Measurements from ENCODE around the gene HSPB1.
"Not testable (repeated sequence)": the region's sequence is repeated elsewhere in the genome, so short reads cannot be mapped to it uniquely, and the experiment has no call there.

The HSPB1 gene

DNA sequence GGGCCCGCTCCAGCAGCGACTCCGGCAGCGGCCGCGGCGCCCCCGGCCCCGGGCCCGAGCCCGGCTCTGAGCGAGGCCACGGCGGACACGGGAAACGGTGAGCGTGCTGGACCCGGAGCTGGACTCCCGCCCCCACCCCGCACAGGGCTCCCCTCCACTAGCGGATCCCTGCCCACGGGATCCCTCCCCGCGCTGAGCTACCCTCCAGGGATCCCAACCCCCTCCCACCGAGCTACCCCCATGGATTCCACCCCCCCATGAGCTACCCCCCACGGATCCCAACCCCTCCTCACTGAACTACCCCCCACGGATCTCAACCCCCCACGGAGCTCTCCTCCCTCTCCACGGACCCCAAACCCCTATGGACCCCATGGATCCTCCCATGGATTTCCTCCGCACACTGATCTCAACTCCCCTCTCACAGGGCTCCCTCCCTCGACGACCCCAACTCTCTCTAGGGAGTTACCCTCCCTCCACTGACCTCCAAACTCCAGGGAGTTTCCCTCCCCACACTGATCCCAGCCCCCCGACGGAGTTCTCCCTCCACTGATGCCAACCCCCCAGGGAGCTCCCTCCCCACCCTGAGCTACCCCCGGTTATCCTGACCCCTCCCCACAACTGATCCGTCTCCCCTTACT, 20.6 kb upstream of the HSPB1 start:
- DNase-seq, result no peak

DNA sequence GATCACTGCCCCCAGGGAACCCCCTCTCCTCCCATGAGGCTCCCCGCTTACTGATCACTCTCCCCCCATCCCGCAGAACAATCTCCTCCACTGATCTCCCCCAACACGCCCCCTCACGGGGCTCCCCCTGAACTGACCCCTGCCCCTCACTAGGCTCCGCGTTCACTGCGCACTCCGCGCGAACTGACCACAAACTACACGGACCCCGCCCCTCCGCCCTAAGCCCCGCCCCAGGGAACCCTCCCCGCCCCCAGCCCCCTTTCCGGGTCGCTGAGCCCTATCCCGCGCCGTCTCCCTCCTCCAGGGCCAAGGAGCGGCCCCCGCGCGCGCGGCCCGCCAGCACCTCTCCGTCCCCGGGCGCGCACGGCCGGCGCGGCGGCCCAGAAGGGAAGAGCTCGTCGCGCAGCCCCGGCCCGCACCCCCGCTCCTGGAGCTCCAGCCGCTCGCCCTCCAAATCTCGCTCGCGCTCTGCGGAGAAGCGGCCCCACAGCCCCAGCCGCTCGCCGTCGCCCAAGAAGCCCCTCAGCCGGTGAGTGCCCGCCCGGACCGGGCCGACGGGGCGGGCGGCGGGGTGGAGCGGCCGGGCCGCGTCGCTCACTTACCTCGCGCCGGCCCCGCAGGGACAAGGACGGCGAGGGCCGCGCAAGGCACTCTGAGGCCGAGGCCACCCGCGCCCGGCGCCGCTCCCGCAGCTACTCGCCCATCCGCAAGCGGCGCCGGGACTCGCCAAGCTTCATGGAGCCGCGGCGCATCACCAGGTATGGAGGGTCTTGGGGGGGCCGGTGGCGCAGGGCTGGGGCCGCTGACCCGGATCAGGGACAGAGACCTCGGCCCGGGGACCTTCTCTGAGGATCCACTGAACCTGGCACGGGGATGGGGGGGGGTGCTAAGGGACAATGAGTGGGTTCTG, 19.9 kb upstream of the HSPB1 start:
- no peak for DNase-seq

DNA sequence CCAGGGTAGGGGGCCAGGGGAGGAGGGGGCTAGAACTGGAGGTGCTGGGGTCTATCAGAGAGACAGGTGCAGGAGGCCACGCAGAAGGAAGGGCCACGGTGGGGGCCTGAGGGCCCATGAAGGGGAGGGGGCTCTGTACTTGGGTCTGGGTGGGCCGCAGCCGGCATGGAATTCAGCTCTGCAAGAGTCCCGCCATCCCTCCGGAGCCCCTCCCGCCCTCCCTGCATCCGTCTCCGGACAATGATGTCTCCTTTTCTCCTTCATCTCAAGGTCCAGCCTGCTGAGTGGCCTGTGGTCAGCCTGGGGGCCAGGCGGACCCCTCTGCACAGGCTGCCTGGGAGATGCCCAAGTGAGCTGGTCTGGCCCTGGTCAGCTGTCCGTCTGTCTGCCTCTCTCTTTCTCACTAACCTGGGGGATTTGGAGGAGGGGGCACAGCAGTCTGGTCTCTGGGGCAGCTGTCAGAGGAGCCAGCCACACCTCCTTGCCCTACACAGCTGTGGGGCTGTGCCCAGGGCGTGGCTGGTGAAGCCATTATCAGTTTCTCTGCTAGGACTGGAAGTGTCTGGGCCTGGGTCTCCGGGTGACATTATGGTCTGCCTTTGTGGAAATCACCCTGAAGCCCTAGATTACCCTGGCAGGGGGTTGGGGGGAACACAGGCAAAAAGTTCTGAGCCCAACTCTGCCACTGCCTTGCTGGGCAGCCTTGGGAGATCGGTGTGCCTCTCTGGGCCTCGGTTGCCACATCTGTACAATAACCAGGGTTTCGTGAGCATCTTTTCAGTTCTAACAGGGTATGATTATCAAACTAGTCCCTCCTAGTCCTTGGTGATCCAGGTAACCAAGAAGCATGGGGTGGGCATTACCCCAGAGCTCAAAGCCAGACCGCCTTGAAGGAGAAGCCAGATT, 19.0 kb upstream of the HSPB1 start:
- no peak for DNase-seq

DNA sequence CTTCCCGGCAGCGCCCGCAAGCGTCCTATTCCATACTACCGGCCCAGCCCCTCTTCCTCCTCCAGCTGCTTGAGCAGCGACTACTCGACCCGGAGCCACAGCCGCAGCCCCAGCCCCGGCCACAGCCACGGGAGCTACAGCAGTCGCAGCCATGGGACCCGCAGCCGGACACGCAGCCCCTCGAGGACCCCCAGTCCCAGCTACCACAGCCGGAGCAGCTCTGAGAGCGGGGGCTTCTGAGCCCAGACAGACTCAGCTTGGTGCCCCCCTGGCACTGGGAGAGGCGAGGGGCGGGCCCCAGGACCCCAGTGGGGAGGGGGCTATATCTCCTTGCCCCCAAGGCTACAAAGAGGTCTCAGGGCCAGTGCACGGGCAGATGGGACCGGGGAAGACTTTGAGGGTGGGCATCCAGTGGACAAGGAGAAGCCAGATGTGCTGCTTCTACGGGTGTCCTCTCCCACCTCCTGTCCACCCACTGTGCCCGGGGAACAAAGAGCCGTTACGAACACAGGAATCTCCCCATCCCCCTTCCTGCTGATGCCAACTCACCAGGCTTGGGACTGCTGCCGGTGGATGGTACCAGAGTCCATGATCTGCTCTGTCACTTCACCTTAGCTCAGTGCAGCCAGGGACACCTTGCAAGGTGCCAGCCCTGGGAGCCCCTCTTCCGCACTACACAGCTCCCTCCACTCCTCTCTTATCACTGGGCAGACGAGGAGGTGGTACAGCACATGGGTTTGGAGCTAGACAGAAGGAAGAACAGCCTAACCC, 16.7 kb upstream of the HSPB1 start:
- DNase-seq, result no peak

GRCh38 chr7:76286842-76287403, 15.6 kb upstream of the HSPB1 start:
- DNase-seq, result no peak

DNA sequence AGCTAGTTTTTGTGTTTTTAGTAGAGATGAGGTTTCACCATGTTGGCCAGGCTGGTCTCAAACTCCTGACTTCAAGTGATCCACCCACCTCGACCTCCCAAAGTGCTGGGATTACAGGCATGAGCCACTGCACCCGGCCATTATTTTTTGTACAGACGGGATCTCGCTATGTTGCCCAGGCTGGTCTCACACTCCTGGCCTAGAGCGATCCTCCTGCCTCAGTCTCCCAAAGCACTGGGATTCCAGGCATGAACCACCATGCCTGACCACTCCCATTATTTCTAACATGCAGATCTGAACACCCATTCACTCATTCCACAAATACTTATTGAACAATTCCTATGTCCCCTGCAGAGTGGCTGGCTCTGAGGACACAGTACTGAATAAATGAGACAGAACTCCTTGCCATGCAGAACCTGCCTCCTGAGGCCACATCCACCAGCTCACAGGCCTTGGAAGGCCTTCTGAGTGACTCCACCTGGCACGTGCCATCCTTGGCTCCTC, 11.6 kb upstream of the HSPB1 start:
- DNase-seq, result not testable (repeated sequence)

- peak; percentile 97 for DNase-seq
Measured at GRCh38 chr7:76291351-76292212, 10.9 kb upstream of the HSPB1 start.

GRCh38 chr7:76292213-76292573, 10.3 kb upstream of the HSPB1 start:
- DNase-seq, result no peak

DNA sequence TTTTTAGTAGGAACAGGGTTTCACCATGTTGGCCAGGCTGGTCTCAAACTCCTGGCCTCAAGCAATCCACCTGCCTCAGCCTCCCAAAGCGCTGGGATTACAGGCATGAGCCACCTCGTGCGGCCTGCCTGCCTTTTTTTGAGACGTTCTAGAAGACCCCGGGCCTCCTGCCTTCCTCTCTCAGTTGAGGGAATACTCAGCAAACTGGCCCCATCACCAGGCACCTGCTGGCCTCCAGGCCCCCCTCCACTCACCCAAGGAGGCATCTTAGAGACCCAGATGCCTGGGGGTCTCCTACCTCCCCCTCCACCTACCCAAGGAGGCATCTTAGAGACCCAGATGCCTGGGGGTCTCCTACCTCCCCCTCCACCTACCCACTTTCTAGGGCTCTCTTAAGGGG, 9.6 kb upstream of the HSPB1 start:
- DNase-seq, result not testable (repeated sequence)

GRCh38 chr7:76293407-76293901, 9.0 kb upstream of the HSPB1 start:
- DNase-seq, result no peak

DNA sequence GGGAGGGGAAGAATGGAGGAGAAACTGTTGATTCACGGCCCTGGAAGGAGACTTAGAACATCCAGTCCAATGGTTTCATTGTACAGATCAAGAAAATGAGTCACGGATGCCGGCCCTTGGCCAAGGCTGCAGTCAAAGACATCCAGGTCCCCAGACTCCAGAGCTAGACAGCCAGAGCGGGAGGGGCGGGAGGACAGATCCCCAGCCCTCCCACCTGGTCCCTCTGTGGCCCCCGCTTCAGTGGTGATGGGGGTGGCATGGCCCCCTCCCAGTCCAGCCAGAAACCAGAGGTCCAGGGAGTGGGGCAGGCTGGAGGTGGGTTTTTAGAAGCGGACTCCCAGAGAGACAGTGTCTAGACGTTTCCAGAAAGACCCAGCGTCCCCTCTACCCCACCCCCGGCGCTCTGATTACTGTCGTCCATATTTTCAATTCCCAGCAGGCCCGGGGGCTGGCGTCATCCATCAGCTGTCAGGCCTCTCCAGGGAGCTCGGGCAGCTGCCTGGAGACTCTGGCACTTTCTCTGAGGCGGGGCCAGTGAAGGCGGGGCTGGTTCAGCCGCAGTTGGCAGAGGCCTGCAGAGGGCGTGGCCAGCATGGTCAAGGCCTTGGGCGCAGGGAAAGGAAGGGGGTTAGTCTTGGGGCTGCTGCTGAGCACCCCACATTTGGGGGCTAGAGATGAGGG, 8.0 kb upstream of the HSPB1 start:
- peak; percentile 90 for DNase-seq

- DNase-seq, result no peak
Measured at GRCh38 chr7:76296743-76297740, 5.4 kb upstream of the HSPB1 start.

DNA sequence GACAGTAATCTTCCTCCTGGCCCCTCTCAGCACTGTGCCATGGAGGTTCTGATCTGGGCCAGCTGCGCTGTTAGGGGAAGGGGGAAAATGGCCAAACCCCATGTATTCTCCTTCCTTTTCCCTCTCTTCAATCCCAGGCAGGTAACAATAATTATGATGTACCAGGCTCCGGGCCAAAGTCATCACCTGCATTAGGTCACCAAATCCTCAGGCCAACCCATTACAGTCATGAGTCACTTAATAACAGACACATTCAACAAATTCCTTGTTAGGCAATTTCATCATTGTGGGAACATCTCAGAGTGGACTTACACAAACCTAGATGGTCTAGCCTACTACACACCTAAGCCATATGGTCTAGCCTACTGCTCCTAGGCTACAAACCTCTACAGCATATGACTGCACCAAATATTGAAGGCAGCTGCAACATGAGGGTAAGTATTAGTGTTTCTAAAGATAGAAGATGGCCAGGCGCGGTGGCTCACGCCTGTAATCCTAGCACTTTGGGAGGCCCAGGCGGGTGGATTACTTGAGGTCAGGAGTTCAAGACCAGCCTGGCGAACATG, 2.2 kb upstream of the HSPB1 start:
- DNase-seq, result no peak

- no peak for DNase-seq
Measured at GRCh38 chr7:76301000-76301399, 1.5 kb upstream of the HSPB1 start.

DNA sequence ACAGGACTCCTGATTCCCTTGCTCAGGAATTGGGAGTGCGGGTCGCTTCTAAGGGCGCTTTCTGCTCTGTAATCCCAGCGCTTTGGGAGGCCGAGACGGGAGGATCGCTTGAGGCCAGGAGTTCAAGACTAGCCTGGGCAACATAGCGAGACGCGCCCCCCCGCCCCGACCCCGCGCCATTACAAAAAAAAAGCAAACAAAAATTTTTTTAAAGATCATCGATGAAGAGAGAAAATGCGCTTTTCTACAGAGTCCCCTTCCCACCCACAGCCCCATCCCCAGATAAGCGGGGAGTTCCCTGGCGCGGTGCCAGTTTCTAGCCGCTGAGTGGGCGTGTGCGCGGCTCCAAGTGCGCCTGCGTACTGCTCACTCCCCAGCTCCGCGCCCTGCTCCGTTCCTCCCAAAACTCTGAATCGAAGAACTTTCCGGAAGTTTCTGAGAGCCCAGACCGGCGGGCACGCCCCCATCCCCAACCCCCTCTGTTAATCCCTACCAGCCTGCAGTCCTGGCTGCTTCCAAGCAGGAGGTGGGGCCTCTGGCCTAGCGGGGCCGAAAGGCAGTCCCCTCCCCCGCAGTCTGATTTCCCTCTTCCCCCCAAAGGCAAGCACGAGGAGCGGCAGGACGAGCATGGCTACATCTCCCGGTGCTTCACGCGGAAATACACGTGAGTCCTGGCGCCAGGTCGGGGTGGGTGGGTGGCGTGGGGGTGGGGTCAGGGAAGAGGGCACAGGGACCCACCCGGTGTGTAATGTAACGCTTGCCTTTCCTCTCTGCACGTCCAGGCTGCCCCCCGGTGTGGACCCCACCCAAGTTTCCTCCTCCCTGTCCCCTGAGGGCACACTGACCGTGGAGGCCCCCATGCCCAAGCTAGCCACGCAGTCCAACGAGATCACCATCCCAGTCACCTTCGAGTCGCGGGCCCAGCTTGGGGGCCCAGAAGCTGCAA, 1.0 kb downstream of the HSPB1 start:
- DNase-seq, result peak; percentile 77

DNA sequence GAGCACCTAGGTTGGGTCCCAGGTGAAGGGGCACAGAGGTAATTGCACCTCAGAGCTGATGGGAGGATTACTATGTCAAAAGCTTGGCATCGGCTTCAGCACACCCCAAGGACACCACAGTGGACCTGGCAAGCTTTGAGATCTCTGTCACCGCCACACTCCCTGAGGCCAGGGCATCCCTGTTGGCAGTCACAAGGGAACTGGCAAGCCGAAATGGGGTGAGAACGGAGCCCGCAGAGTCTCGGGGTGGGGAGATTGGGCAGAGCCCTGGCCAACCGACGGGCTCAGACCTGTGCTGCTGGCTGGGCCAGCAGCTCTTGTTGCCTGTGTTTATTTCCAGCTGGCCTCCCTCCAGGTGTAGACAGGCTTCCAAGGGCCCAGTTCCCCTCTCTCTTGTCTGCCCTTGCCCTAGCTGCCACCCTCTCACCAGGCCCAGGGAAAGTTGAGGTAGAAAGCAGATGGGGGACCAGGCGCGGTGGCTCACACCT, 2.5 kb downstream of the HSPB1 start:
- DNase-seq, result no peak

DNA sequence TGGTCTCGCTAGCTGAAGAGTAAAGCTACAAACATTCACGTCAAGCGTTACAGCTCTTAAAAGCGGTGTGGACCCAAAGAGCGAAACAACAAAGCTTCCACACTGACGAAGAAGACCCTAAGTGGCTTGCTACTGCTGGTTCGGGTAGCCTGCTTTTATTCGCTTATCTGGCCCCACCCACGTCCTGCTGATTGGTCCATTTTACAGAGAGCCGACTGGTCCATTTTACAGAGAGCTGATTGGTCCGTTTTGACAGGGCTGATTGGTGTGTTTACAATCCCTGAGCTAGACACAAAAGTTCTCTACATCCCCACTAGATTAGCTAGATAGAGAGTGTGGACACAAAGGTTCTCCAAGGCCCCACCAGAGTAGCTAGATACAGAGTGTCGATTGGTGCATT, 6.4 kb downstream of the HSPB1 start:
- not testable (repeated sequence) for DNase-seq
